Kidney epithelial cell (primary cell): ENCODE measurements around the gene PTCRA. TPM values are rescaled to one million over a fixed set of nuclear protein-coding genes. Genes with fewer than 3 reads are reported as not detected.
A peak's percentile ranks its signal among the peaks of the same experiment; 100 is the strongest.
"Not testable (repeated sequence)": the region's sequence is repeated elsewhere in the genome, so short reads cannot be mapped to it uniquely, and the experiment has no call there.

Experiments
- DNase-seq: peaks from one replicate; pipeline ENCODE4 v3.0.0-alpha.2; 2010; ENCODE audit warnings: low read depth
- H3K27me3 ChIP-seq: 2 replicates; pipeline ENCODE4 v1.6.0; 2011; ENCODE audit warnings: low read length; ENCODE audit not compliant: control insufficient read depth, insufficient read depth
- H3K36me3 ChIP-seq: 2 replicates; pipeline ENCODE4 v1.5.1; 2011; ENCODE audit warnings: low read length; ENCODE audit not compliant: control insufficient read depth, insufficient read depth
- H3K4me3 ChIP-seq: 2 replicates; pipeline ENCODE4 v1.5.1; 2011; ENCODE audit warnings: low read depth, mild to moderate bottlenecking, control low read depth, low read length
- total RNA-seq: library from RNA; depleted of rRNA; stranded (reverse); fragments of >200 nt; gene quantifications from 2 replicates; pipeline ENCODE4 v1.2.3, GENCODE V29; 2015
- TF ChIP-seq, protein P1 (sequence below): IDR thresholded peaks from 2 replicates; pipeline ENCODE4 v1.5.1; 2011; ENCODE audit warnings: mild to moderate bottlenecking, moderate library complexity, low read length, control low read depth, inconsistent platforms; ENCODE audit not compliant: insufficient read depth, poor library complexity, severe bottlenecking

Gene PTCRA
- total RNA-seq, 1 donor from 2014 or later = not detected

DNA sequence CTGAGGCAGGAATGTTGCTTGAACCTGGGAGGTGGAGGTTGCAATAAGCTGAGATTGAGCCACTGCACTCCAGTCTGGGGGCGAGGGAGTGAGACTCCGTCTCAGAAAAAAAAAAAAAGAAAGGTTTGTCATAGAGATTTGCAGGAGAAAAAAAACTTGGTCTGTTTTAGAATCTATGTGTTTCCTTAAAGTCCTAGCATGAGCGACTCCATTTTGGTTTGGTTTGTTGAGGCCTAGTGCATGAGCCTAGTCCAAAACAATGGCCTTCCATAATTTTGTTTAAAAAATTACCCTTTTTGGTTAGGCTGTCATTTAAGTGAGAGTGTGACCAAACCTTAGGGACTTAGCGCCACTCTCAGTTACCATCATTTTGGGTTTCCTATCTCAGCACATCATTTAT lies 36.5 kb downstream of the PTCRA start:
- H3K4me3 ChIP-seq = no peak overlapping the region
- no peak for DNase-seq
- no peaks in the 10 kb centered on the region for H3K36me3 ChIP-seq
- TF ChIP-seq, protein P1, sequence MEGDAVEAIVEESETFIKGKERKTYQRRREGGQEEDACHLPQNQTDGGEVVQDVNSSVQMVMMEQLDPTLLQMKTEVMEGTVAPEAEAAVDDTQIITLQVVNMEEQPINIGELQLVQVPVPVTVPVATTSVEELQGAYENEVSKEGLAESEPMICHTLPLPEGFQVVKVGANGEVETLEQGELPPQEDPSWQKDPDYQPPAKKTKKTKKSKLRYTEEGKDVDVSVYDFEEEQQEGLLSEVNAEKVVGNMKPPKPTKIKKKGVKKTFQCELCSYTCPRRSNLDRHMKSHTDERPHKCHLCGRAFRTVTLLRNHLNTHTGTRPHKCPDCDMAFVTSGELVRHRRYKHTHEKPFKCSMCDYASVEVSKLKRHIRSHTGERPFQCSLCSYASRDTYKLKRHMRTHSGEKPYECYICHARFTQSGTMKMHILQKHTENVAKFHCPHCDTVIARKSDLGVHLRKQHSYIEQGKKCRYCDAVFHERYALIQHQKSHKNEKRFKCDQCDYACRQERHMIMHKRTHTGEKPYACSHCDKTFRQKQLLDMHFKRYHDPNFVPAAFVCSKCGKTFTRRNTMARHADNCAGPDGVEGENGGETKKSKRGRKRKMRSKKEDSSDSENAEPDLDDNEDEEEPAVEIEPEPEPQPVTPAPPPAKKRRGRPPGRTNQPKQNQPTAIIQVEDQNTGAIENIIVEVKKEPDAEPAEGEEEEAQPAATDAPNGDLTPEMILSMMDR = no peak
- H3K27me3 ChIP-seq = no peaks in the 10 kb centered on the region

DNA sequence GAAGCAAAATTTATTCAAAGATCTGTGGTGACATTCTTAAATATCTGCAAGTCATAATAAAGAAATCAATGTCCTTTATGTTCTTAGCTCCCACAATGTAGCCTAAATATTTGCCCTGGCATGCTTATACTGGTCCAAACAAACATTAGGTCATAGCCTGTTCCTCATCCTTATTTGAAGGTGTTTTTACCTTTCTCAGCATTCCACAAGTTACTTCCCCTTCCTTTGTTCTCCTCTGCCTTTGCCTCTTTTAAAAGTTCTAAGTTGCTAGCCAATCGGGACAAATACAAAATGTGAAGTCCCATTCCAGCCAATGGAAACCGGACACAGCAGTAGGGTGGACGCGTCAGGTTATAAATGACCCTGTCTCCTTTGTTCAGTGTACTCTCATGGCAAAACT lies 38.6 kb downstream of the PTCRA start:
- H3K27me3 ChIP-seq, H3K36me3 ChIP-seq, H3K4me3 ChIP-seq, DNase-seq: not testable (repeated sequence)

DNA sequence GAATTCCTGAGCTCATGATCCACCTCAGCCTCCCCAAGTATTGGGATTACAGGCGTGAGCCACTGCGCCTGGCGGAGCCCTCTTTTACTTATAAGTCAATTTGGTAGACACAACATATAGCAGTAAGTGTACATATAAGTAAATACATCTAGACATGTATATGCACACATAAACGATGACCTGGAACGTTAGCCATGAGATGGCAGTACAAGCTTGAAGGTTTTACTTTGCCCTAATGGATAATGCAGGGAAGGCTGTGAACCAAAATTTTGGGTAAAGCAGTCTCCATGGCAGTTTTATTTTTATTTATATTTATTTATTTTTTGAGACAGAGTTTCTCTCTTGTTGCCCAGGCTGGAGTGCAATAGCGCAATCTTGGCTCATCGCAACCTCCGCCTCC lies 42.3 kb downstream of the PTCRA start:
- Histone ChIP-seq H3K4me3 (no peak overlapping the region), H3K27me3 (peaks cover 3% of the 10 kb centered on the region), H3K36me3 (no peaks in the 10 kb centered on the region)
- DNase-seq = no peak
- TF ChIP-seq, protein P1 = no peak

DNA sequence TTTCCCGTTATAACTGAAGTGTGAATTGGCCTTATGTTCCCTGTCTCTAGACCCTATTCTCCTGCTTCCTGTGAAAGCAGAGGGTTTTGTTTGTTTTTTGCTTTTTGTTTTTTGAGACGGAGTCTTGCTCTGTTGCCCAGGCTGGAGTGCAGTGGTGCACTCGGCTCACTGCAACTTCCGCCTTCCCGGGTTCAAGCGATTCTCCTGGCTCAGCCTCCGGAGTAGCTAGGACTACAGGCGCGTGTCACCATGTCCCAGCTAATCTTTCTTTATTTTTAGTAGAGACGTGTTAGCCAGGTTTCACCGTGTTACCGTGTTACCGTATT lies 44.0 kb downstream of the PTCRA start:
- peak overlapping the region; percentile 48 for H3K4me3 ChIP-seq
- TF ChIP-seq, protein P1 = no peak
- no peaks in the 10 kb centered on the region for H3K36me3 ChIP-seq
- DNase-seq = no peak
- peaks cover 3% of the 10 kb centered on the region for H3K27me3 ChIP-seq

DNA sequence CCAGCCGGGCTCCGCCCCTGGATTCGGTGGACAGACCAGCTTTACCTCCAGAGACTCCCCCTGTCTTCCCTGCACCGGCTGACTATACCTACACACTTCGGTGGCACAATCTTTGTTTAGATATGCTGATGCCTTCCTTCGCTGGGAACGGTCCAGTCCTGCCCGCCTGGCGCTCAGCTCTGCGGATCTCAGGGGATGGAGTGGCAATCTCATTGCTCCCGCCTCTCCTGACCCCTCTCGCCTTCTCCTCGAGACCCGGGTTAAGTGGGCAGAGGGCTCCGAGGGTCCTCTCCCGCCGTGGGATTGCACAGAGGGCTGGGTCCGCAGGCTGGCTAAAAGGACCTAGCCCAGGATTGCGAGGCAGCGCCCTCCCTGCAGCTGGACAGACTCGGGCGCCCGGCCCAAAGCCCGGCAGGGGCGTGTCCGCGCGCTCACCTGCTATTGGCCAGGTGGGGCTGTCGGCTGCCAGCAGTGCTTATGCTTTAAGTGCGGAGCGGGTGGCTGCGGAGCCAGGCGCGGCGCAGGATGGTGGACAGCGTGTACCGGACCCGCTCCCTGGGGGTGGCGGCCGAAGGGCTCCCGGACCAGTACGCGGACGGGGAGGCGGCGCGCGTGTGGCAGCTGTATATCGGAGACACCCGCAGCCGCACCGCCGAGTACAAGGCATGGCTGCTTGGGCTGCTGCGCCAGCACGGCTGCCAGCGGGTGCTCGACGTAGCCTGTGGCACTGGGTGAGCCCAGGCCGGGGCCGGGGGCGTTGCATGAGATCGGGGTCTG lies 44.6 kb downstream of the PTCRA start, which contains the start of gene GNMT:
TSS of gene GNMT (plus strand) at position 512 of the 777 bp plus-strand sequence. CDS start at position 526, 14 bp downstream.
- H3K4me3 ChIP-seq = peak within 1 kb of the TSS; percentile 48
- no peaks in the 10 kb centered on the region for H3K36me3 ChIP-seq
- H3K27me3 ChIP-seq = peaks cover 3% of the 10 kb centered on the region
- TF ChIP-seq, protein P1 = peak; percentile 1
- no peak for DNase-seq

DNA sequence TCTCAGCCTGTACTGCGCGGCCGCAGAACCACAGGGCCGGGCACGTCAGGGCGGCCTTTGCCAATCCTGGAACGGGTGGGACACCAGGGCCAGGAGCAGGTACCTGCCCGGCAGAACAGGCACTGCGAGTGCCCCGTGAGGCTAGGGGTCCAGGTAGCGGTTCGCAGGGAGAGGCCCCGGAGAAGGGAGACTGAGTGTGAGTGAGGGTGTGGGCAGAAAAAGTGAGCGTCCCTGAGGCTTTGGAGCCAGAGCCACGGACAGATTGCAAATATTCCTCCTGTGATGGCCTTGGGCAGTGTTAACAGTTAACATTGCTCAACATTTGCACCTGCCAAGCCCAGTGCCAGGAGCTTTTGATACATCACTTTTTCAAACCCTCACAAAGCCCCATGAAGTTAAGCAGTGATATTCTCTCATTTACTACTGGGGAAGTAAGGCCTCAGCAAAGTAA lies 45.2 kb downstream of the PTCRA start:
- peak overlapping the region; percentile 48 for H3K4me3 ChIP-seq
- H3K27me3 ChIP-seq = peaks cover 3% of the 10 kb centered on the region

More for the DNA sequence above, 45.2 kb downstream of the PTCRA start:
- TF ChIP-seq, protein P1 = no peak
- no peak for DNase-seq
- no peaks in the 10 kb centered on the region for H3K36me3 ChIP-seq
